GM23248 (cell line): Measurements from ENCODE around the gene RAMAC. TPM values are rescaled to one million over a fixed set of nuclear protein-coding genes. Genes with fewer than 3 reads are reported as not detected.

ENCODE experiments used
- DNase-seq: peaks from one replicate; pipeline ENCODE4 v3.0.0-alpha.2; 2015
- H2AFZ ChIP-seq: fragments of 200-600 bp; sonication (generic); 2 replicates; pipeline ENCODE4 v1.6.1; 2016; ENCODE audit warnings: antibody characterized with exemption
- H3F3A ChIP-seq: fragments of 200-600 bp; sonication (generic); 2 replicates; pipeline ENCODE4 v1.6.1; 2016; ENCODE audit warnings: mild to moderate bottlenecking, antibody characterized with exemption, mixed run types; ENCODE audit not compliant: insufficient read depth
- H3K27ac ChIP-seq: fragments of 200-600 bp; sonication (generic); 2 replicates; pipeline ENCODE4 v1.5.1; 2016; ENCODE audit warnings: mild to moderate bottlenecking
- H3K27me3 ChIP-seq: fragments of 200-600 bp; sonication (generic); replicated peaks from 2 replicates; pipeline ENCODE4 v1.6.1; 2016; ENCODE audit warnings: mild to moderate bottlenecking; ENCODE audit not compliant: insufficient read depth
- H3K36me3 ChIP-seq: fragments of 200-600 bp; sonication (generic); 2 replicates; pipeline ENCODE4 v1.6.1; 2016; ENCODE audit warnings: low read depth, mild to moderate bottlenecking
- H3K4me1 ChIP-seq: fragments of 200-600 bp; sonication (generic); 2 replicates; pipeline ENCODE4 v1.6.1; 2016; ENCODE audit warnings: mild to moderate bottlenecking; ENCODE audit not compliant: insufficient read depth
- H3K4me2 ChIP-seq: fragments of 200-600 bp; sonication (generic); one replicate; pipeline ENCODE4 v1.6.1; 2016; ENCODE audit warnings: mild to moderate bottlenecking; ENCODE audit not compliant: unreplicated experiment
- H3K4me3 ChIP-seq: fragments of 200-600 bp; sonication (generic); 2 replicates; pipeline ENCODE4 v1.5.1; 2016; ENCODE audit warnings: mild to moderate bottlenecking
- H3K79me2 ChIP-seq: fragments of 200-600 bp; sonication (generic); 2 replicates; pipeline ENCODE4 v1.6.1; 2016; ENCODE audit warnings: mild to moderate bottlenecking; ENCODE audit not compliant: insufficient read depth
- H3K9ac ChIP-seq: fragments of 200-600 bp; sonication (generic); 2 replicates; pipeline ENCODE4 v1.6.1; 2016; ENCODE audit warnings: mild to moderate bottlenecking
- H3K9me2 ChIP-seq: fragments of 200-600 bp; sonication (generic); 2 replicates; pipeline ENCODE4 v1.6.1; 2016; ENCODE audit warnings: mixed run types, mild to moderate bottlenecking, moderate library complexity; ENCODE audit not compliant: insufficient read depth
- H3K9me3 ChIP-seq: fragments of 200-600 bp; sonication (generic); one replicate; pipeline ENCODE4 v1.6.1; 2017; ENCODE audit warnings: low read depth
- H4K20me1 ChIP-seq: fragments of 200-600 bp; sonication (generic); 2 replicates; pipeline ENCODE4 v1.6.0; 2016; ENCODE audit not compliant: insufficient read depth
- EZH2 ChIP-seq: fragments of 200-600 bp; sonication (generic); IDR thresholded peaks from 2 replicates; pipeline ENCODE4 v1.6.1; 2018; ENCODE audit warnings: antibody characterized with exemption, mild to moderate bottlenecking; ENCODE audit not compliant: insufficient read depth, poor library complexity, severe bottlenecking
- EZH2phosphoT487 ChIP-seq: fragments of 200-600 bp; sonication (generic); IDR thresholded peaks from 2 replicates; pipeline ENCODE4 v1.6.1; 2018; ENCODE audit warnings: antibody characterized with exemption, moderate library complexity, mild to moderate bottlenecking, low read depth; ENCODE audit not compliant: insufficient read depth
- WGBS, 2 experiments: methylation state at CpG; one replicate each; pipeline ENCODE4 v1.1.6; 2015 to 2017; ENCODE audit warnings: low lambda C conversion rate in 2 of 2, low coverage in 1 of 2; ENCODE audit errors: missing lambda C conversion rate in 2 of 2; 5-methylcytosine and 5-hydroxymethylcytosine counted together
- in situ Hi-C: fragments of 300-500 bp; cut with MboI; formaldehyde crosslinking; loops from 2 replicates; pipeline ENCODE4 v1.15.0; 2020
- polyA plus RNA-seq: library from polyadenylated mRNA; unstranded; fragments of >200 nt; fragmentation: Nextera tagmentation; extraction: Ambion mirVana; gene quantifications from 2 replicates; pipeline ENCODE4 v1.2.1, GENCODE V29; 2016
- total RNA-seq: library from RNA; depleted of rRNA; stranded (reverse); fragments of >200 nt; shearing (Covaris generic); gene quantifications from 2 replicates; pipeline ENCODE4 v1.2.3, GENCODE V29; 2014

The RAMAC gene
- total and polyA plus RNA-seq, 2 experiments from 2014 or later: 23.9 to 40.2 TPM

DNA sequence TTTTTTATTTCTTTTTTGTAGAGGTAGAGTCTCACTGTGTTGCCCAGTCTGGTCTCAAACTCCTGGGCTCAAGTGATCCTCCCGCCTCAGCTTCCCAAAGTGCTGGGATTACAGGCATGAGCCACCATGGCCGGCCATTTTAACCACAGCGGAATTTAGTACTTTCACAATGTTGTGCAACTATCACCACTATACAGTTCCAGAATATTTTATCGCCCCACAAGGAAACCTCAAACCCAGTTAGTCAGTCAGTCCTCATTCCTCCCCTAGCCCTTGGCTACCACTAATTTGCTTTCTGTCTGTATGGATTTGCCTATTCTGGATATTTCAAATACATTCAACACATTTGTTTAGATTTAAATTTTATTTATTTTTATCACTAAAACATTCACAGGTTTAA is 17.9 kb upstream of the RAMAC start:
- H3F3A ChIP-seq: no peaks in the 10 kb centered on the region
- no peaks in the 10 kb centered on the region for H4K20me1 ChIP-seq
- H2AFZ ChIP-seq: no peak overlapping the region
- H3K27ac ChIP-seq: no peak overlapping the region
- H3K36me3 ChIP-seq: no peaks in the 10 kb centered on the region
- H3K9me3 ChIP-seq: no peaks in the 10 kb centered on the region
- no peak overlapping the region for H3K9ac ChIP-seq
- H3K4me2 ChIP-seq: no peak overlapping the region
- WGBS, 2 experiments: 70 to 74% methylated on average over 4 of the region's 4 CpGs
- no peaks in the 10 kb centered on the region for H3K27me3 ChIP-seq
- TF ChIP-seq EZH2phosphoT487: no peak
- TF ChIP-seq EZH2: no peak
- peak; percentile 61 for DNase-seq
- in situ Hi-C loops: no loop called here
- H3K9me2 ChIP-seq: no peaks in the 10 kb centered on the region
- no peak overlapping the region for H3K4me3 ChIP-seq
- H3K79me2 ChIP-seq: no peaks in the 10 kb centered on the region
- no peaks in the 10 kb centered on the region for H3K4me1 ChIP-seq

GRCh38 chr15:82969353-82969752 is 16.7 kb upstream of the RAMAC start:
- H4K20me1 ChIP-seq: no peaks in the 10 kb centered on the region
- H3K4me2 ChIP-seq: no peak overlapping the region
- WGBS, 2 experiments: 62 to 64% methylated on average over 7 of the region's 7 CpGs
- H3K9me3 ChIP-seq: no peaks in the 10 kb centered on the region
- in situ Hi-C loops: no loop called here
- DNase-seq: no peak
- no peak overlapping the region for H3K27ac ChIP-seq
- TF ChIP-seq EZH2phosphoT487 (no peak), EZH2 (no peak)
- no peaks in the 10 kb centered on the region for H3K79me2 ChIP-seq
- H2AFZ ChIP-seq: no peak overlapping the region
- no peaks in the 10 kb centered on the region for H3K4me1 ChIP-seq
- no peaks in the 10 kb centered on the region for H3K9me2 ChIP-seq
- H3K4me3 ChIP-seq: no peak overlapping the region
- no peaks in the 10 kb centered on the region for H3K27me3 ChIP-seq
- H3F3A ChIP-seq: no peaks in the 10 kb centered on the region
- no peaks in the 10 kb centered on the region for H3K36me3 ChIP-seq
- H3K9ac ChIP-seq: no peak overlapping the region

DNA sequence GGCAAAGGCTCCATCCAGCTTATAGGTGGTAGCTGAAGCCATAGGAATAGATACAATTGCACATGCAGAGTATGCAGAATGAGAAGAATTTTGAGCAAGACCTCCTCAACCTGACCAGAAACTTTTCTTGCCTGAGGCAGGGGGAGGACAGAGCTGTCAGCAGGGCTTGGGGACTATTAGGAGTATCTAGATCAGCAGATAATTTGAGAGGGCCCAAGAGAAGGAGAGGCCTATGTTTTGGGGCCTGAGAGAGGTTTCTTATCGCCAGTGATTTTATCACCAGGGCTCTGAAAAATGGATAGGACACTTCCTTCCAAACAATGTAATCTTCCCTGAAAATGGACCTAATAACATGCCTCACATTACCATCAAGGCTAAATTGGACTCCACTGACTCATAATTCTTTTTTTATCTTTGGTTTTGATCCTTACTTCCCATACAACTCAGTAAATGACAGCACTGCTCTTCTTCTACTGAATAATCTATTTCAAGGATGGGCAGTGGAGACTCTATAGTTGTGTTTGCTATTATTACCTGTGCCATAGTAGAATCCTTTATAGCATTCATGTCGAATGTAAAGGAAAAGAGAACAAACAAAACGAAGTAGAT is 15.8 kb upstream of the RAMAC start:
- TF ChIP-seq EZH2: no peak
- TF ChIP-seq EZH2phosphoT487: no peak
- DNase-seq: no peak
- 44% methylated on average over 3 of the region's 3 CpGs for WGBS, 2 experiments
- Histone ChIP-seq H3K4me2 (no peak overlapping the region), H3F3A (no peaks in the 10 kb centered on the region), H3K9ac (no peak overlapping the region), H3K27ac (no peak overlapping the region), H3K36me3 (no peaks in the 10 kb centered on the region), H3K9me2 (no peaks in the 10 kb centered on the region), H3K79me2 (no peaks in the 10 kb centered on the region), H3K9me3 (no peaks in the 10 kb centered on the region), H3K27me3 (no peaks in the 10 kb centered on the region), H3K4me3 (no peak overlapping the region), H3K4me1 (no peaks in the 10 kb centered on the region), H4K20me1 (no peaks in the 10 kb centered on the region), H2AFZ (no peak overlapping the region)
- in situ Hi-C loops: no loop called here

- 91 to 94% methylated on average over 1 of the region's 1 CpG for WGBS, 2 experiments
- TF ChIP-seq EZH2 (no peak), EZH2phosphoT487 (no peak)
- in situ Hi-C loops: no loop called here
- H3K9me2 ChIP-seq: no peaks in the 10 kb centered on the region
- no peaks in the 10 kb centered on the region for H3K79me2 ChIP-seq
- H3K27ac ChIP-seq: no peak overlapping the region
- no peak overlapping the region for H3K4me2 ChIP-seq
- H3K9me3 ChIP-seq: no peaks in the 10 kb centered on the region
- no peaks in the 10 kb centered on the region for H4K20me1 ChIP-seq
- no peaks in the 10 kb centered on the region for H3K4me1 ChIP-seq
- no peaks in the 10 kb centered on the region for H3K36me3 ChIP-seq
- H3K4me3 ChIP-seq: no peak overlapping the region
- no peaks in the 10 kb centered on the region for H3K27me3 ChIP-seq
- H2AFZ ChIP-seq: no peak overlapping the region
- no peak for DNase-seq
- H3K9ac ChIP-seq: no peak overlapping the region
- H3F3A ChIP-seq: no peaks in the 10 kb centered on the region
Measured at GRCh38 chr15:82970696-82971095, 15.3 kb upstream of the RAMAC start.
